ENCODE data around the gene CNTNAP2. TPM values are rescaled to one million over a fixed set of nuclear protein-coding genes. Genes with fewer than 3 reads are reported as not detected.

CNTNAP2 gene
- total and polyA plus RNA-seq, 3 donors from 2014 or later: 4.3 to 6.1 (median 4.4) TPM

GRCh38 chr7:146961617-146962016 is 845.0 kb downstream of the CNTNAP2 start:
- Histone ChIP-seq H3K27ac (no peak overlapping the region), H3K4me1 (no peaks in the 10 kb centered on the region), H3K4me3 (no peak overlapping the region), H3K27me3 (no peaks in the 10 kb centered on the region), H3K36me3 (ENCODE audit: low read depth, missing control alignments) (no peaks in the 10 kb centered on the region), H3K9me3 (no peaks in the 10 kb centered on the region)
- intact Hi-C loops (cut with DNase I; ENCODE audit: low total_unique reads): no loop called here
- WGBS, 2 donors: 72 to 73% methylated on average over 4 of the region's 4 CpGs
- no peak for DNase-seq
- TF ChIP-seq POLR2A (IDR thresholded peaks at IDR 0.05): no peak
- TF ChIP-seq, protein P1, sequence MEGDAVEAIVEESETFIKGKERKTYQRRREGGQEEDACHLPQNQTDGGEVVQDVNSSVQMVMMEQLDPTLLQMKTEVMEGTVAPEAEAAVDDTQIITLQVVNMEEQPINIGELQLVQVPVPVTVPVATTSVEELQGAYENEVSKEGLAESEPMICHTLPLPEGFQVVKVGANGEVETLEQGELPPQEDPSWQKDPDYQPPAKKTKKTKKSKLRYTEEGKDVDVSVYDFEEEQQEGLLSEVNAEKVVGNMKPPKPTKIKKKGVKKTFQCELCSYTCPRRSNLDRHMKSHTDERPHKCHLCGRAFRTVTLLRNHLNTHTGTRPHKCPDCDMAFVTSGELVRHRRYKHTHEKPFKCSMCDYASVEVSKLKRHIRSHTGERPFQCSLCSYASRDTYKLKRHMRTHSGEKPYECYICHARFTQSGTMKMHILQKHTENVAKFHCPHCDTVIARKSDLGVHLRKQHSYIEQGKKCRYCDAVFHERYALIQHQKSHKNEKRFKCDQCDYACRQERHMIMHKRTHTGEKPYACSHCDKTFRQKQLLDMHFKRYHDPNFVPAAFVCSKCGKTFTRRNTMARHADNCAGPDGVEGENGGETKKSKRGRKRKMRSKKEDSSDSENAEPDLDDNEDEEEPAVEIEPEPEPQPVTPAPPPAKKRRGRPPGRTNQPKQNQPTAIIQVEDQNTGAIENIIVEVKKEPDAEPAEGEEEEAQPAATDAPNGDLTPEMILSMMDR (IDR thresholded peaks at IDR 0.05): no peak

DNA sequence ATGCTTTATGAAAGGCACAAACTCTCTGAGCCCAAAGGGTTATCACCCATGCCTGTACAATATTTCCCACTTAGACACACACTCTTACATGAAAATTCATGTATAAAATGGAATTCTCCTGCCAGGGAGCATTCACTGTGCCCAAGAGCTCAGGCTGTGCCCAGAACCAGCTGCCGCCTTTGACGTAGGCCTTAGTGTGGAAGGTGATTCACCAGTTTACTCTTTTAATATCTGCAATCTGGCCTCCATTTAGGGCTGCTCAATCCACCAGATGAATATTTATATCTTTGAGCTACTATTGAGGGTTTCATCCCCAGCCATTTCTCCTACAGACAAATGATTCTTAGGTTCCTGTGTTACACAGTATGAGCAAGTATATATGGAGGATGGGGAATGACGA is 849.7 kb downstream of the CNTNAP2 start:
- no peak for TF ChIP-seq POLR2A (IDR thresholded peaks at IDR 0.05)
- TF ChIP-seq, protein P1 (IDR thresholded peaks at IDR 0.05): no peak
- intact Hi-C loops (cut with DNase I; ENCODE audit: low total_unique reads): no loop called here
- H3K27me3 ChIP-seq: no peaks in the 10 kb centered on the region
- 89 to 97% methylated on average over 3 of the region's 3 CpGs for WGBS, 2 donors
- DNase-seq: no peak
- H3K9me3 ChIP-seq: no peaks in the 10 kb centered on the region
- no peak overlapping the region for H3K27ac ChIP-seq
- no peaks in the 10 kb centered on the region for H3K4me1 ChIP-seq
- H3K4me3 ChIP-seq: no peak overlapping the region
- H3K36me3 ChIP-seq (ENCODE audit: low read depth, missing control alignments): no peaks in the 10 kb centered on the region

- H3K27ac ChIP-seq: no peak overlapping the region
- H3K4me1 ChIP-seq: no peaks in the 10 kb centered on the region
- intact Hi-C loops (cut with DNase I; ENCODE audit: low total_unique reads): no loop called here
- H3K36me3 ChIP-seq (ENCODE audit: low read depth, missing control alignments): no peaks in the 10 kb centered on the region
- H3K4me3 ChIP-seq: no peak overlapping the region
- H3K27me3 ChIP-seq: no peaks in the 10 kb centered on the region
- H3K9me3 ChIP-seq: no peaks in the 10 kb centered on the region
- TF ChIP-seq POLR2A (IDR thresholded peaks at IDR 0.05): no peak
- TF ChIP-seq, protein P1 (IDR thresholded peaks at IDR 0.05): no peak
- DNase-seq: no peak
- 76 to 91% methylated on average over 2 of the region's 2 CpGs for WGBS, 2 donors
These were observed 865.9 kb downstream of the CNTNAP2 start for GRCh38 chr7:146982482-146982881.

GRCh38 chr7:146991596-146991995 is 875.0 kb downstream of the CNTNAP2 start:
- Histone ChIP-seq H3K36me3 (ENCODE audit: low read depth, missing control alignments) (no peaks in the 10 kb centered on the region), H3K27ac (no peak overlapping the region), H3K27me3 (no peaks in the 10 kb centered on the region), H3K4me3 (no peak overlapping the region), H3K9me3 (no peaks in the 10 kb centered on the region), H3K4me1 (no peaks in the 10 kb centered on the region)
- TF ChIP-seq, protein P1 (IDR thresholded peaks at IDR 0.05): no peak
- no peak for TF ChIP-seq POLR2A (IDR thresholded peaks at IDR 0.05)
- 80 to 82% methylated on average over 5 of the region's 5 CpGs for WGBS, 2 donors
- no peak for DNase-seq
- intact Hi-C loops (cut with DNase I; ENCODE audit: low total_unique reads): no loop called here

DNA sequence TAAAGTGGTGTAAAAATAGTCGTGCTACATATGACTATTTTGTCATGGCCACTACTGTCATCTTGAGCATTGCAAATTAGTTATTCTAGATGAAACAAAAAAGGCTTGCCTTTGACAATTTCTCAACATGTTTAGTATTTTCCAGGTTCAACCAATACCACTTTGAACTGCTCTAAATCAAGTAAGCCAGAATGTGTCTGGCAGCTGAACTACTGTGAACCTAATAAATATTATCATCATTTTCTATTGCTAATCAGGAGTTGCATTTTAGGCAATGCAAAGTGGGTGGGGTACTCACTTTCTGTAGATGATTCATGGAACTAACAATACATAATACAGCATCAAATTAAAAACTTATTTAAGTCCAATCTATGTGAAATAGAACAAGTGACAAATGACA is 877.2 kb downstream of the CNTNAP2 start:
- Histone ChIP-seq H3K4me3 (no peak overlapping the region), H3K9me3 (no peaks in the 10 kb centered on the region), H3K4me1 (no peaks in the 10 kb centered on the region), H3K36me3 (ENCODE audit: low read depth, missing control alignments) (no peaks in the 10 kb centered on the region), H3K27me3 (no peaks in the 10 kb centered on the region), H3K27ac (no peak overlapping the region)
- no peak for DNase-seq
- 75 to 83% methylated on average over 1 of the region's 1 CpG for WGBS, 2 donors
- intact Hi-C loops (cut with DNase I; ENCODE audit: low total_unique reads): no loop called here
- TF ChIP-seq POLR2A (IDR thresholded peaks at IDR 0.05): no peak
- TF ChIP-seq, protein P1 (IDR thresholded peaks at IDR 0.05): no peak

Data from testis (tissue), 3 donors.